Retinal pigment epithelial cell (primary cell): ENCODE data around the gene CACTIN.

ENCODE experiments used
- DNase-seq: peaks from one replicate; pipeline ENCODE4 v3.0.0-alpha.2; 2010; ENCODE audit warnings: low read depth
- H3K4me3 ChIP-seq: 2 replicates; pipeline ENCODE4 v1.5.1; 2011; ENCODE audit warnings: mild to moderate bottlenecking, low read length, control low read depth, moderate library complexity
- CTCF ChIP-seq: conservative IDR thresholded peaks from 2 replicates; pipeline ENCODE4 v1.5.1; 2011; ENCODE audit warnings: low read depth, low read length, control low read depth, inconsistent platforms

The CACTIN gene

GRCh38 chr19:3646336-3647092 is 19.9 kb upstream of the CACTIN start:
- DNase-seq, result no peak
- H3K4me3 ChIP-seq, result no peak overlapping the region
- TF ChIP-seq CTCF, result no peak

GRCh38 chr19:3645726-3646125 is 19.1 kb upstream of the CACTIN start:
- no peak overlapping the region for H3K4me3 ChIP-seq
- no peak for TF ChIP-seq CTCF
- no peak for DNase-seq

GRCh38 chr19:3645067-3645396 is 18.4 kb upstream of the CACTIN start:
- H3K4me3 ChIP-seq, result no peak overlapping the region
- TF ChIP-seq CTCF, result no peak

DNA sequence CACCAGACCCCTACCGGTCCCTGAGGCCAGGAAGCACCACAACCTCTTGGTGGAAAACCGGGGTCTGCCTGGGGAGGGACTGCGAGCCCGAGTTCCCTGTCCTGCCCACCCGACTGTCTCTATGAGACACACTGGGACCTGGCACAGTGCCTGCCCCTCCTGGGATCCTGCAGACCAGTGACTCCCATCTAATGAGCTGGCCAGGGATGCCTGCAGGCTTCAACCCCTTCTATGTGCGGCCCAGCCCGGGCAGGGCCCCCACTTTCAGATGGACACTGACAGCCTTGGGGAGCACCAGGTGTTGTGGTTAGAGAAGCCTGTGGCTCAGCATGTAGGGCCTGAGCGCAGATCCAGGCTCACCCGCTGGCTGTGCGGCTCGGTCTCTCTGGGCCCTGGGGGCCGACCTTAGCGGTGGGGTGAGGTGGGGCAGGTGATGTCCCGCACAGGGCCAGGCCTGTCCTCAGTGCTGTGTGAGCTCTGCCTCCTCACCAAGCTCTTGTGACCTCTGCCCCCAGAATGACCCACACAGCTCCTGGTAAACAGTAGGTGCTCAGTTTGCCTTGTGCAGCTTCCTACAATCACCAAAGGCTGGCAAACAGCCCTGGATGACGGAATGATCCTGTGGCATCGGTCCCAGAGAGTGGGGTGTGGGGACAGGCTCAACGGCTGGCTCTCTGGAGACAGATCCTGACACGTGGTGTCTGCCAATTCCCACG is 17.9 kb upstream of the CACTIN start:
- TF ChIP-seq CTCF, result no peak
- DNase-seq, result no peak
- no peak overlapping the region for H3K4me3 ChIP-seq

More at GRCh38 chr19:3645067-3645396, 18.4 kb upstream of the CACTIN start:
- DNase-seq, result no peak

GRCh38 chr19:3643674-3644313 is 17.2 kb upstream of the CACTIN start:
- no peak overlapping the region for H3K4me3 ChIP-seq
- no peak for TF ChIP-seq CTCF
- DNase-seq, result no peak

- TF ChIP-seq CTCF, result no peak
- no peak overlapping the region for H3K4me3 ChIP-seq
- no peak for DNase-seq
Measured at GRCh38 chr19:3642987-3643673, 16.5 kb upstream of the CACTIN start.
